OCI-LY3 (cell line): ENCODE measurements around the gene ASTN1.
A peak's percentile ranks its signal among the peaks of the same experiment; 100 is the strongest.

ENCODE experiments used
- H2AFZ ChIP-seq: fragments of 200-600, 300-600 bp; shearing (Covaris generic); 2 replicates; pipeline ENCODE4 v1.6.0; 2014; ENCODE audit warnings: antibody characterized with exemption, low read depth, low read length
- H3K27ac ChIP-seq: fragments of 200-600, 300-600 bp; sonication (generic); 2 replicates; pipeline ENCODE4 v1.5.1; 2014; ENCODE audit warnings: mild to moderate bottlenecking, low read length, moderate library complexity, mixed read lengths
- H3K27me3 ChIP-seq: fragments of 200-600, 300-600 bp; sonication (generic); 2 replicates; pipeline ENCODE4 v1.6.1; 2014; ENCODE audit warnings: low read depth, low read length, mixed read lengths
- H3K36me3 ChIP-seq: fragments of 200-600, 300-600 bp; sonication (generic); replicated peaks from 2 replicates; pipeline ENCODE3; 2014; ENCODE audit warnings: low read depth, low read length, mixed read lengths
- H3K4me1 ChIP-seq: fragments of 300-600, 200-600 bp; sonication (generic); 2 replicates; pipeline ENCODE4 v1.6.1; 2014; ENCODE audit warnings: low read length, mixed read lengths
- H3K4me2 ChIP-seq: fragments of 200-600, 300-600 bp; sonication (generic); 2 replicates; pipeline ENCODE4 v1.6.1; 2014; ENCODE audit warnings: low read length, mixed read lengths
- H3K4me3 ChIP-seq: fragments of 300-600, 200-600 bp; sonication (generic); 2 replicates; pipeline ENCODE4 v1.5.1; 2014; ENCODE audit warnings: antibody characterized with exemption, mild to moderate bottlenecking, low read length, moderate library complexity
- H3K79me2 ChIP-seq: fragments of 300-600, 200-600 bp; shearing (Covaris generic); 2 replicates; pipeline ENCODE4 v1.6.1; 2014; ENCODE audit warnings: mild to moderate bottlenecking, low read length, mixed read lengths
- H3K9ac ChIP-seq: fragments of 300-600, 200-600 bp; shearing (Covaris generic); 2 replicates; pipeline ENCODE4 v1.6.0; 2014; ENCODE audit warnings: mild to moderate bottlenecking, low read length, moderate library complexity
- H3K9me3 ChIP-seq: fragments of 200-600, 300-600 bp; shearing (Covaris generic); 2 replicates; pipeline ENCODE4 v1.6.1; 2014; ENCODE audit warnings: low read length, mixed read lengths; ENCODE audit not compliant: insufficient read depth
- H4K20me1 ChIP-seq: fragments of 200-600, 300-600 bp; sonication (generic); 2 replicates; pipeline ENCODE4 v1.6.1; 2016; ENCODE audit warnings: low read length, mixed read lengths; ENCODE audit not compliant: insufficient read depth
- CTCF ChIP-seq: fragments of 200-600, 300-600 bp; sonication (generic); IDR thresholded peaks from 2 replicates; pipeline ENCODE4 v1.5.1; 2014; ENCODE audit warnings: antibody characterized with exemption, low read length, low read depth
- EZH2phosphoT487 ChIP-seq: fragments of 200-600 bp; shearing (Covaris generic); IDR thresholded peaks from 2 replicates; pipeline ENCODE4 v1.6.1; 2018; ENCODE audit warnings: antibody characterized with exemption, mixed run types, low read depth

ASTN1 gene

GRCh38 chr1:176878750-176879536, 285.6 kb downstream of the ASTN1 start:
- H3K79me2 ChIP-seq, result no peaks in the 10 kb centered on the region
- H4K20me1 ChIP-seq, result no peaks in the 10 kb centered on the region
- TF ChIP-seq EZH2phosphoT487 (no peak), CTCF (peak; percentile 37)

DNA sequence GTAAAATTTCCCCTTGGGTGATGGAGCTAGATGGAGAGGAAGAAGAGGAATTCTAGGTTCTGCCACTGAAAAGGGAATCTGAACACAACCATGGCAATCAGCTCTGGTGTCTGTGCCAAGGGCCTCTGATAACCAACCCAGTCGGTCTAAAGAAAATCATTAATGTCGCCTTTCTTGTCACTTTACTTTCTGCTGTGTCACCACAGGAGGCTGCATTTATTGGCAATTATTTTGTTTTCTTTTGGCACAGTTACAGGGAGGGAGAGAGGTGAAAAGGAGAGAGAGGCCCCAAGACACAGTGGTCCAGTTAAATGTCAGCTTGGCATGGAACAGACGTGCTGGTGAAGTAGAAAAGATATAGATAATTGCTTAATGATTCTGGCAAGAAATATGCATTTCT, 287.0 kb downstream of the ASTN1 start:
- H2AFZ ChIP-seq, result no peak overlapping the region
- H3K4me1 ChIP-seq, result no peaks in the 10 kb centered on the region
- no peak overlapping the region for H3K27ac ChIP-seq
- TF ChIP-seq CTCF (no peak), EZH2phosphoT487 (no peak)
- H3K9ac ChIP-seq, result no peak overlapping the region
- H3K4me3 ChIP-seq, result no peak overlapping the region
- no peaks in the 10 kb centered on the region for H3K36me3 ChIP-seq
- peaks cover 19% of the 10 kb centered on the region for H3K27me3 ChIP-seq
- H3K4me2 ChIP-seq, result no peak overlapping the region
- no peaks in the 10 kb centered on the region for H3K79me2 ChIP-seq
- no peaks in the 10 kb centered on the region for H4K20me1 ChIP-seq
- no peaks in the 10 kb centered on the region for H3K9me3 ChIP-seq

More at GRCh38 chr1:176878750-176879536, 285.6 kb downstream of the ASTN1 start:
- Histone ChIP-seq H2AFZ (no peak overlapping the region), H3K9ac (no peak overlapping the region), H3K27me3 (peaks cover 20% of the 10 kb centered on the region; the same call in 1 of the 2 replicates), H3K4me1 (no peaks in the 10 kb centered on the region), H3K36me3 (no peaks in the 10 kb centered on the region), H3K4me2 (no peak overlapping the region), H3K4me3 (no peak overlapping the region), H3K9me3 (no peaks in the 10 kb centered on the region), H3K27ac (no peak overlapping the region)

DNA sequence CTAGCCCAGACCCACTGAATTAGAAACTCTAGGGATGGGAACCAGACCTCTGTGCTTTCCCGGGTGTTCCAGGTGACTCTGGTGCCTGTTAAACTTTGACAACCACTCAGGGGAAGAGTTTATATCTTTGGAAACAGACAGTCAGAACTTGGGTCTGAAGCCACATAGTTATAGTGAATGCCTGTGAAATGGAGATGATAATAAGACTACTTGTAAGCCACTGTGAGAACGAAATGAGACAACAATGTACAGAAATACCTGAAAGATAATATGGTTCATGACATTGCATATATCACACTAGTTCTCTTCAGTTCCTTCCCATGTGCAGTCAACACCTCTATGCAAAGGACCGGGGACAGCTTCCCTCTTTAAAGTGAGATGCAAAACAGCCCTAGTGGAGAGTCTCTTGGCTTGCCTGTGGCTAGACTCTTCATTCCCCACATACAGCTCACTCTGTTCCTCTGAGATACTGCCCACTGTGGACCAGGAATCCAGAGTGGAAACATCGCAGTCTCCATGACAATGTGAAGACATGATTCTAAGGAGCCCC, 287.5 kb downstream of the ASTN1 start:
- Histone ChIP-seq H3K9me3 (no peaks in the 10 kb centered on the region), H3K27ac (no peak overlapping the region), H3K27me3 (peaks cover 19% of the 10 kb centered on the region), H3K4me2 (no peak overlapping the region), H3K4me3 (no peak overlapping the region), H4K20me1 (no peaks in the 10 kb centered on the region), H3K9ac (no peak overlapping the region), H3K36me3 (no peaks in the 10 kb centered on the region), H3K4me1 (no peaks in the 10 kb centered on the region), H3K79me2 (no peaks in the 10 kb centered on the region), H2AFZ (no peak overlapping the region)
- TF ChIP-seq CTCF (no peak), EZH2phosphoT487 (no peak)

DNA sequence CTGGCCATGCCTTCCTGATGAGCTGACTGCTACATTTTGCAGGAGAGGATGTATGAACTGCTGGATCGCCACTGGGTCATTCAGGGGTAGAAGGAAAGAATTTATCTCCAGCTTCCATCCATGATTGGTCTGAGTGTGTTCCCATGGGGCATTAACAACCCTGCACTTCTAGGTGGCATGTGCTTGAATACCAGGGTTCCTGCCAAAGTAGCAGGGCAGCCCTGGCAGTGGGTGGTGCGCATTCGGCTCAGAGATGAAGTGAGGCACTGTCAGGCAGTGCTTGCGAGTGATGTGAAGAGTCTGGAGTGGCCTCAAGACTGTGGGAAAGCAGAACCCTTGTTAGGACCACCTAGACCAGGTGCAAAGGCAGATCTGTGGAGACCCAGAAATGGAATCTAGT, 294.9 kb downstream of the ASTN1 start:
- H3K9me3 ChIP-seq, result no peaks in the 10 kb centered on the region
- no peak for TF ChIP-seq EZH2phosphoT487
- TF ChIP-seq CTCF, result no peak
- no peaks in the 10 kb centered on the region for H4K20me1 ChIP-seq
- no peaks in the 10 kb centered on the region for H3K36me3 ChIP-seq
- no peak overlapping the region for H3K4me3 ChIP-seq
- no peak overlapping the region for H3K27ac ChIP-seq
- H3K9ac ChIP-seq, result no peak overlapping the region
- H3K4me1 ChIP-seq, result no peaks in the 10 kb centered on the region
- no peaks in the 10 kb centered on the region for H3K79me2 ChIP-seq
- H2AFZ ChIP-seq, result no peak overlapping the region
- H3K27me3 ChIP-seq, result peaks cover 48% of the 10 kb centered on the region
- H3K4me2 ChIP-seq, result no peak overlapping the region
